Mesothelial cell of epicardium (in vitro differentiated cells): Measurements from ENCODE around the gene GPC3. TPM values are rescaled to one million over a fixed set of nuclear protein-coding genes. Genes with fewer than 3 reads are reported as not detected.

Experiments used
- DNase-seq, 2 experiments: peaks; one replicate each; pipeline ENCODE4 v3.0.0; 2021; ENCODE audit warnings: low spot score in 2 of 2; ENCODE audit not compliant: unreplicated experiment in 2 of 2
- H3K27ac Mint-ChIP-seq: 2 replicates; pipeline ENCODE4 v1.8.0; 2021; ENCODE audit warnings: mixed read lengths
- H3K27me3 Mint-ChIP-seq: 2 replicates; pipeline ENCODE4 v1.8.0; 2021; ENCODE audit warnings: low read depth, mixed read lengths
- H3K36me3 Mint-ChIP-seq: 2 replicates; pipeline ENCODE4 v1.8.0; 2021; ENCODE audit warnings: mixed read lengths
- H3K4me1 Mint-ChIP-seq: 2 replicates; pipeline ENCODE4 v1.8.0; 2021; ENCODE audit warnings: mixed read lengths
- H3K4me3 Mint-ChIP-seq: 2 replicates; pipeline ENCODE4 v1.8.0; 2021; ENCODE audit warnings: mild to moderate bottlenecking, moderate library complexity, mixed read lengths
- H3K9me3 Mint-ChIP-seq: 2 replicates; pipeline ENCODE4 v1.8.0; 2021; ENCODE audit warnings: mixed read lengths
- CTCF ChIP-seq: fragments of 200-600 bp; sonication (generic); IDR thresholded peaks from one replicate; pipeline ENCODE4 v1.5.0; 2021; ENCODE audit warnings: antibody characterized with exemption; ENCODE audit not compliant: unreplicated experiment
- total RNA-seq: library from RNA; stranded (reverse); gene quantifications from 3 replicates; pipeline ENCODE4 v1.2.1, GENCODE V29; 2021

The GPC3 gene
- total RNA-seq, 1 donor from 2014 or later, result 864 TPM

GRCh38 chrX:133884430-133885394, 100.7 kb downstream of the GPC3 start:
- Mint-ChIP-seq H3K36me3 (peaks cover 25% of the 10 kb centered on the region), H3K4me3 (no peak overlapping the region), H3K4me1 (peaks cover 37% of the 10 kb centered on the region), H3K27me3 (no peaks in the 10 kb centered on the region), H3K9me3 (peaks cover 9% of the 10 kb centered on the region), H3K27ac (no peak overlapping the region)
- DNase-seq, result no peak
- no peak for TF ChIP-seq CTCF

DNA sequence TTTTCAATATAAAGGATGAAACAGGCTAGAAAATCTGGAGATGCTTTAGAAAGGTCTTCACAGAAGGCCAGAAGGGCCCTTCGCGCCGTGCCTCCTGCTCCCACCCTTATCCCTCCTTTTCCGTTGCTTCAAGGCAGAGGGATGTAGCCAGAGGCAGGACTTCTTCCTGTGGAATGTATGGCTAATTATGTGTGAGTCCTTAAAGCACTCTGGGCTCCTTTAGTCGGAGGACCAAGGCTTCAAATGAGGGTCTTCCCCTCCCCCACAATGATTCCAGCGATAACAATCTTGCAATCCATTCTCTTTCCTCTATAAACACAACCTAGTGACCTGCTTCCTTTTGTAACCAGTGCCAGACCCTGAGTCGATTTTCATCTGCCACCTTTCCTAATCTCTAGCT, 103.5 kb downstream of the GPC3 start:
- TF ChIP-seq CTCF, result no peak
- Mint-ChIP-seq H3K27ac (peak overlapping the region; percentile 81), H3K4me1 (peaks cover 41% of the 10 kb centered on the region), H3K36me3 (peaks cover 14% of the 10 kb centered on the region), H3K9me3 (peaks cover 5% of the 10 kb centered on the region), H3K27me3 (no peaks in the 10 kb centered on the region), H3K4me3 (no peak overlapping the region)
- no peak for DNase-seq

- no peaks in the 10 kb centered on the region for H3K9me3 Mint-ChIP-seq
- H3K27ac Mint-ChIP-seq, result no peak overlapping the region
- no peak for TF ChIP-seq CTCF
- H3K27me3 Mint-ChIP-seq, result no peaks in the 10 kb centered on the region
- H3K36me3 Mint-ChIP-seq, result peaks cover 9% of the 10 kb centered on the region
- H3K4me3 Mint-ChIP-seq, result no peak overlapping the region
- no peak for DNase-seq
- H3K4me1 Mint-ChIP-seq, result peaks cover 46% of the 10 kb centered on the region
Measured at GRCh38 chrX:133881007-133881406, 104.4 kb downstream of the GPC3 start.

GRCh38 chrX:133880032-133880443, 105.4 kb downstream of the GPC3 start:
- Mint-ChIP-seq H3K4me3 (no peak overlapping the region), H3K36me3 (peaks cover 9% of the 10 kb centered on the region), H3K27ac (peak overlapping the region; percentile 28), H3K4me1 (peaks cover 45% of the 10 kb centered on the region), H3K27me3 (no peaks in the 10 kb centered on the region), H3K9me3 (no peaks in the 10 kb centered on the region)
- no peak for DNase-seq
- no peak for TF ChIP-seq CTCF

DNA sequence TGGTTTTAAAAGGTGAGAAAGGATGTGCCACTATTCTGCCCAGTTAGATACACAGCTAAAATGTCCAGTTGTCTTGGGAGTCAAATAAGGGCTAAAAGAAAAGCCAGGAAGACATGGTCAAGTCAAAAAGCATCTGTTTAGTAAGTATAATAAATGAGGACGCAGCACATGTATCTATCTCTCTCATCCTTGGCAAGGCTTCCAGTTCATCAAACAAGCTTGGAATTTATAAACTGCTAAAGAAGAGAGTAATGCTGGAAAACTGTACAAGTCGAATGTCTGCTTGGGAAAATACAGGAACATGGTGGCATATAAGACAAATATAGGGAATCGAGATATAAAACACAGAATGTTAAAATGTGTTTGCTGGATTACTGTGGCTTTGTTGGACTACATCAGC, 106.7 kb downstream of the GPC3 start:
- no peak for TF ChIP-seq CTCF
- Mint-ChIP-seq H3K4me1 (peaks cover 44% of the 10 kb centered on the region), H3K36me3 (peaks cover 18% of the 10 kb centered on the region), H3K27me3 (no peaks in the 10 kb centered on the region), H3K27ac (peak overlapping the region; percentile 13), H3K4me3 (no peak overlapping the region), H3K9me3 (peaks cover 3% of the 10 kb centered on the region)
- no peak for DNase-seq
